Measurements from ENCODE around the gene CTDSP2. TPM values are rescaled to one million over a fixed set of nuclear protein-coding genes. Genes with fewer than 3 reads are reported as not detected.
"Not testable (repeated sequence)": the region's sequence is repeated elsewhere in the genome, so short reads cannot be mapped to it uniquely, and the experiment has no call there.

The CTDSP2 gene
- total and polyA plus RNA-seq, 2 donors, result 50.4 to 68.6 TPM

DNA sequence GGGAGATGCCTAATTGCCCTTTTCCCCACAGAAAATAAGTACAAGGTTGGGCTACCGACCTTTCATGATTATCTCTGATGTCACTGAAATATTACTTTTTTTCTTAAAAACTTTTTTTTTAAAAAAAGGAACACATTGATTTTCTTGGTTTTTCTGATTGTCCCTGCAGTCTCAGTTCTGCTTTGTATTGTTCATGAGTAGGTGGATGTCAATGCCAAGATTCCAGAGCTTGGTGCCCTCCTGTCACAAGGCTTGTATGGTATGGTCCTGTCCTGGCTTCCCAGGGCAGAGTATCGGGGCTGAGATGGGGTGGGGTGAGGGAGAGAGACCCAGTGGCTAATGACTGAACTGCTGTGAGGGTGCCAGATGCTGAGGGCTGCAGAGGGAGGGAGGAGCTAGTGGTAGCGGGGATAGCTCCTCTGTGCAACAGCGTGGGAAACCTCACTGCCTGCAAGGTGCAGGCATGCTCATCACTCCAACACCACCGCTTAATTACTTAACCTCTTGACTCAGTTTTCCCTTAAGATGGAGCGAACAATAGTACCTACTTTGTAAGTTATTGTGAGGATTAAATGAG is 4.4 kb upstream of the CTDSP2 start:
- peak in 3 of 9 donors; percentile 50 to 75 (median 62) for DNase-seq (ENCODE audit: low read depth in 6 of 9, low spot score in 9 of 9)
- Histone ChIP-seq H3K9me3 (ENCODE audit: control insufficient read depth in 2 of 2, insufficient read depth in 1 of 2, low read length in 1 of 2) (no peaks in the 10 kb centered on the region), H3K36me3 (ENCODE audit: control insufficient read depth in 2 of 2, insufficient read depth in 2 of 2, low read length in 1 of 2) (no peaks in the 10 kb centered on the region), H3K27ac (ENCODE audit: low read depth in 1 of 2, low read length in 1 of 2) (no peak overlapping the region), H3K4me1 (ENCODE audit: control insufficient read depth in 2 of 2, insufficient read depth in 2 of 2, low read length in 2 of 2) (peaks cover 19 to 48% of the 10 kb centered on the region in 2 donors), H3K27me3 (ENCODE audit: control insufficient read depth in 2 of 2, insufficient read depth in 1 of 2, low read length in 1 of 2) (peaks cover 0 to 2% of the 10 kb centered on the region in 2 donors), H3K4me3 (ENCODE audit: low read length in 2 of 2) (no peak overlapping the region)
- 36% methylated on average over 6 of the region's 6 CpGs for WGBS

- H3K9me3 ChIP-seq (ENCODE audit: control insufficient read depth in 2 of 2, insufficient read depth in 1 of 2, low read length in 1 of 2); H3K4me3 ChIP-seq (ENCODE audit: low read length in 2 of 2); H3K36me3 ChIP-seq (ENCODE audit: control insufficient read depth in 2 of 2, insufficient read depth in 2 of 2, low read length in 1 of 2); H3K27me3 ChIP-seq (ENCODE audit: control insufficient read depth in 2 of 2, insufficient read depth in 1 of 2, low read length in 1 of 2); DNase-seq (ENCODE audit: low read depth in 6 of 9, low spot score in 9 of 9); H3K27ac ChIP-seq (ENCODE audit: low read depth in 1 of 2, low read length in 1 of 2): not testable (repeated sequence)
- 99% methylated on average over 3 of the region's 3 CpGs for WGBS
- H3K4me1 ChIP-seq (ENCODE audit: control insufficient read depth in 2 of 2, insufficient read depth in 2 of 2, low read length in 2 of 2), result peaks cover 19 to 49% of the 10 kb centered on the region in 2 donors
Measured at GRCh38 chr12:57849447-57849846, 2.9 kb upstream of the CTDSP2 start.

GRCh38 chr12:57849035-57849434 is 2.5 kb upstream of the CTDSP2 start:
- WGBS, result 99% methylated on average over 2 of the region's 2 CpGs
- Histone ChIP-seq H3K27me3 (ENCODE audit: control insufficient read depth in 2 of 2, insufficient read depth in 1 of 2, low read length in 1 of 2) (peaks cover 0 to 2% of the 10 kb centered on the region in 2 donors), H3K4me1 (ENCODE audit: control insufficient read depth in 2 of 2, insufficient read depth in 2 of 2, low read length in 2 of 2) (peaks cover 20 to 53% of the 10 kb centered on the region in 2 donors), H3K4me3 (ENCODE audit: low read length in 2 of 2) (no peak overlapping the region), H3K27ac (ENCODE audit: low read depth in 1 of 2, low read length in 1 of 2) (no peak overlapping the region), H3K9me3 (ENCODE audit: control insufficient read depth in 2 of 2, insufficient read depth in 1 of 2, low read length in 1 of 2) (no peaks in the 10 kb centered on the region), H3K36me3 (ENCODE audit: control insufficient read depth in 2 of 2, insufficient read depth in 2 of 2, low read length in 1 of 2) (no peaks in the 10 kb centered on the region)
- DNase-seq (ENCODE audit: low read depth in 6 of 9, low spot score in 9 of 9), result no peak

DNA sequence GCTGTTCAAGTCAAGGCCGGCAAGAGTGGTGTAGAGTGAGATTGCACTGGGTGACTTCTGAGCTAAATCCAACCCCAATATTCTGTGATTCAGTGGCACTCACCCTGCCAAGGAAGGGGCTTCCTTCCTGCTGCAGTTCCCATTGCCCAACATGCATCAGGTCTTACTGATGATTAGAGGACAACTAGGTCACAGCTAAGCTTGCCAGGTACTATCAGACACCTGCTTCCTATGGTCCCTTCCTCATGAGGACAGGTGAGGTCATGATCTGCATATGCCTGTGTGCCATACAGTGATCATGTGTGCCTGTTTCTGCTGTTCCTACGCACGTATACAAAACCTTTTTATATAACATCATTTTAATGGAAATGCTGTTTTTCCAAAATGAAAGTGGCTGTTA is 1.7 kb upstream of the CTDSP2 start:
- no peak overlapping the region for H3K4me3 ChIP-seq (ENCODE audit: low read length in 2 of 2)
- H3K4me1 ChIP-seq (ENCODE audit: control insufficient read depth in 2 of 2, insufficient read depth in 2 of 2, low read length in 2 of 2), result peaks cover 28 to 60% of the 10 kb centered on the region in 2 donors
- peaks cover 0 to 2% of the 10 kb centered on the region in 2 donors for H3K27me3 ChIP-seq (ENCODE audit: control insufficient read depth in 2 of 2, insufficient read depth in 1 of 2, low read length in 1 of 2)
- H3K27ac ChIP-seq (ENCODE audit: low read depth in 1 of 2, low read length in 1 of 2), result no peak overlapping the region
- H3K9me3 ChIP-seq (ENCODE audit: control insufficient read depth in 2 of 2, insufficient read depth in 1 of 2, low read length in 1 of 2), result no peaks in the 10 kb centered on the region
- no peaks in the 10 kb centered on the region for H3K36me3 ChIP-seq (ENCODE audit: control insufficient read depth in 2 of 2, insufficient read depth in 2 of 2, low read length in 1 of 2)
- DNase-seq (ENCODE audit: low read depth in 6 of 9, low spot score in 9 of 9), result no peak
- 93% methylated on average over 3 of the region's 3 CpGs for WGBS

GRCh38 chr12:57846285-57846576 is 298 bp downstream of the CTDSP2 start:
- no peaks in the 10 kb centered on the region for H3K27me3 ChIP-seq (ENCODE audit: control insufficient read depth in 2 of 2, insufficient read depth in 1 of 2, low read length in 1 of 2)
- peak overlapping the region; percentile 96 to 100 for H3K4me3 ChIP-seq (ENCODE audit: low read length in 2 of 2)
- peaks cover 0 to 4% of the 10 kb centered on the region in 2 donors for H3K36me3 ChIP-seq (ENCODE audit: control insufficient read depth in 2 of 2, insufficient read depth in 2 of 2, low read length in 1 of 2)
- DNase-seq (ENCODE audit: low read depth in 6 of 9, low spot score in 9 of 9), result no peak
- H3K9me3 ChIP-seq (ENCODE audit: control insufficient read depth in 2 of 2, insufficient read depth in 1 of 2, low read length in 1 of 2), result no peaks in the 10 kb centered on the region
- H3K4me1 ChIP-seq (ENCODE audit: control insufficient read depth in 2 of 2, insufficient read depth in 2 of 2, low read length in 2 of 2), result peaks cover 27 to 57% of the 10 kb centered on the region in 2 donors
- under 1% methylated on average over 26 of the region's 26 CpGs for WGBS
- peak overlapping the region; percentile 91 to 93 for H3K27ac ChIP-seq (ENCODE audit: low read depth in 1 of 2, low read length in 1 of 2)

GRCh38 chr12:57845478-57846284 is 848 bp downstream of the CTDSP2 start:
- H3K27ac ChIP-seq (ENCODE audit: low read depth in 1 of 2, low read length in 1 of 2), result peak overlapping the region; percentile 91 to 93
- peak in 4 of 9 donors; percentile 44 to 76 (median 58) for DNase-seq (ENCODE audit: low read depth in 6 of 9, low spot score in 9 of 9)
- peaks cover 0 to 7% of the 10 kb centered on the region in 2 donors for H3K36me3 ChIP-seq (ENCODE audit: control insufficient read depth in 2 of 2, insufficient read depth in 2 of 2, low read length in 1 of 2)
- WGBS, result under 1% methylated on average over 81 of the region's 81 CpGs
- no peaks in the 10 kb centered on the region for H3K27me3 ChIP-seq (ENCODE audit: control insufficient read depth in 2 of 2, insufficient read depth in 1 of 2, low read length in 1 of 2)
- H3K9me3 ChIP-seq (ENCODE audit: control insufficient read depth in 2 of 2, insufficient read depth in 1 of 2, low read length in 1 of 2), result no peaks in the 10 kb centered on the region
- peaks cover 26 to 57% of the 10 kb centered on the region in 2 donors for H3K4me1 ChIP-seq (ENCODE audit: control insufficient read depth in 2 of 2, insufficient read depth in 2 of 2, low read length in 2 of 2)
- H3K4me3 ChIP-seq (ENCODE audit: low read length in 2 of 2), result peak overlapping the region; percentile 96 to 100

GRCh38 chr12:57844709-57845477 is 1.6 kb downstream of the CTDSP2 start:
- Histone ChIP-seq H3K27ac (ENCODE audit: low read depth in 1 of 2, low read length in 1 of 2) (peak overlapping the region; percentile 91 to 93), H3K9me3 (ENCODE audit: control insufficient read depth in 2 of 2, insufficient read depth in 1 of 2, low read length in 1 of 2) (no peaks in the 10 kb centered on the region), H3K4me3 (ENCODE audit: low read length in 2 of 2) (peak overlapping the region; percentile 96 to 100), H3K36me3 (ENCODE audit: control insufficient read depth in 2 of 2, insufficient read depth in 2 of 2, low read length in 1 of 2) (peaks cover 0 to 13% of the 10 kb centered on the region in 2 donors), H3K4me1 (ENCODE audit: control insufficient read depth in 2 of 2, insufficient read depth in 2 of 2, low read length in 2 of 2) (peaks cover 31 to 58% of the 10 kb centered on the region in 2 donors), H3K27me3 (ENCODE audit: control insufficient read depth in 2 of 2, insufficient read depth in 1 of 2, low read length in 1 of 2) (no peaks in the 10 kb centered on the region)
- WGBS, result 1% methylated on average over 42 of the region's 42 CpGs
- peak in 1 of 9 donors; percentile 35 for DNase-seq (ENCODE audit: low read depth in 6 of 9, low spot score in 9 of 9)

DNA sequence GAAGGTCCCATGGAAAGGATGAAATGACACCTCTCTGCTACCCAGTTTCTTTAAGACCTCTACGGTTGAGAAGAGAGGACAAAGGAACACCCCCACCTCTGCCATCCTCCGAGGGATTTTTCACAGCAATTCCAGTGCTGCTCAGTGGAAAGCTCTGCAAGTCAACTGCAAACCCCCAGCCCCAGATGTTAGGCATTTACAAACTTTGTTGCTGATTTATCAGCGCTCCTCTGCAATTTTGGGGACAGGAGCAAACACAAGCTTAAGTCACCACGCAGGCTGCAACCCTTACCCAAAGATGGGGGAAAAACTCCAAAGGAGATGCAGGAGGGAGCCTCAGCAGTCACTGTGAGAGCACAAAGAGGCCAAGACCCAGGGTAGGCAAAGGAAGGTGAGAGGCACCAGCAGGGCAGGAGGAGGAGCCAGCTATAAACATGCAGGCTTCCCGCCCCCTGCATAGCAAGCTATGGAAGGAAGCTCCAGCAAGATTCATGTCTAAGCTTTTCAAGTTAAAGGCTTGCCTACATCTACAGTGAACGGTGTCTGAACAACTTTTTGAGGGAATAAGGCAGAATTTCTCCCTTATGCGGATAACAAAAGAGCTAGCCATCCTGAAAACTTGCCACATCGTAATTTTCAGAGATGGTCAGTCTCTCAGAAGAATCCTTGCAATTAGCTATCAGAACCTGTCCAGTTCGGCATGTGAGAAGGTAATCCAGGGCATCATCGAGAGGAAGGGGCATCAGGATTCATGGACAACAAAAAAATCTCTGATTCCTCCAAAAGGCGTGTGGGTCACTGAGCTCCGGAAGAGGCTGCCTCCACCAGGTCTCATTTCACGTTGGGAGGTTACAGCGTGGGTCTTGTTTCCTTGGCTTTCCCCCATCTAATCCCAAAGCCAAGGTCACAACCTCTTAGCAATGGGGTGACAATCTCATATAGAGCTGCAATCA is 3.9 kb downstream of the CTDSP2 start:
- Histone ChIP-seq H3K36me3 (ENCODE audit: control insufficient read depth in 2 of 2, insufficient read depth in 2 of 2, low read length in 1 of 2) (peaks cover 0 to 13% of the 10 kb centered on the region in 2 donors), H3K4me3 (ENCODE audit: low read length in 2 of 2) (peak overlapping the region; percentile 26 to 100), H3K4me1 (ENCODE audit: control insufficient read depth in 2 of 2, insufficient read depth in 2 of 2, low read length in 2 of 2) (peaks cover 49 to 73% of the 10 kb centered on the region in 2 donors), H3K9me3 (ENCODE audit: control insufficient read depth in 2 of 2, insufficient read depth in 1 of 2, low read length in 1 of 2) (no peaks in the 10 kb centered on the region), H3K27ac (ENCODE audit: low read depth in 1 of 2, low read length in 1 of 2) (peak overlapping the region in 1 of 2 donors; percentile 61), H3K27me3 (ENCODE audit: control insufficient read depth in 2 of 2, insufficient read depth in 1 of 2, low read length in 1 of 2) (no peaks in the 10 kb centered on the region)
- peak in 4 of 9 donors; percentile 59 to 81 (median 64) for DNase-seq (ENCODE audit: low read depth in 6 of 9, low spot score in 9 of 9)
- 63% methylated on average over 14 of the region's 14 CpGs for WGBS
